WTC11 (cell line): ENCODE data around the gene CCNG2. TPM values are rescaled to one million over a fixed set of nuclear protein-coding genes. Genes with fewer than 3 reads are reported as not detected.

Experiments
- ATAC-seq: fragments of 200-7000 bp; cut with Tn5 transposase; 2 replicates; pipeline ENCODE4 v1.10.0; 2021; ENCODE audit warnings: mild to moderate bottlenecking, moderate library complexity
- CTCF ChIA-PET: fragments of 300-600 bp; sonication (Branson Sonifier 250); formaldehyde crosslinking; loops from one replicate; lab custom pipeline; 2021; ENCODE audit warnings: antibody characterized with exemption; lab: Charles Lee
- POLR2A ChIA-PET: fragments of 350-600 bp; sonication (Branson Sonifier 250); formaldehyde crosslinking; loops from one replicate; lab custom pipeline; 2021; ENCODE audit warnings: antibody characterized with exemption; lab: Charles Lee
- DNase-seq: peaks from one replicate; pipeline ENCODE4 v3.0.0; 2021; ENCODE audit warnings: low spot score
- H3K27ac Mint-ChIP-seq: 2 replicates; pipeline ENCODE4 v1.8.0; 2021; ENCODE audit warnings: mixed read lengths
- H3K27me3 Mint-ChIP-seq: 2 replicates; pipeline ENCODE4 v1.8.0; 2021; ENCODE audit warnings: low read depth, mild to moderate bottlenecking, moderate library complexity, mixed read lengths
- H3K36me3 Mint-ChIP-seq: 2 replicates; pipeline ENCODE4 v1.8.0; 2021; ENCODE audit warnings: mixed read lengths
- H3K4me1 Mint-ChIP-seq: 2 replicates; pipeline ENCODE4 v1.8.0; 2022; ENCODE audit warnings: mixed read lengths
- H3K4me3 Mint-ChIP-seq: 2 replicates; pipeline ENCODE4 v1.8.0; 2021; ENCODE audit warnings: mild to moderate bottlenecking, moderate library complexity, mixed read lengths
- H3K9me3 Mint-ChIP-seq: 2 replicates; pipeline ENCODE4 v1.8.0; 2021; ENCODE audit warnings: mixed read lengths
- CDX4 ChIP-seq: fragments of 250-450 bp; sonication (Bioruptor Pico); IDR thresholded peaks from 2 replicates; pipeline ENCODE4 v1.9.0; 2021; ENCODE audit warnings: moderate library complexity, mild to moderate bottlenecking, inconsistent platforms, borderline replicate concordance
- CREM ChIP-seq: sonication (generic); formaldehyde crosslinking; IDR thresholded peaks from 2 replicates; pipeline ENCODE4 v1.8.1; 2022; ENCODE audit warnings: mild to moderate bottlenecking, missing genetic modification reagents, moderate library complexity
- E2F5 ChIP-seq: sonication (generic); formaldehyde crosslinking; IDR thresholded peaks from 2 replicates; pipeline ENCODE4 v1.8.1; 2022; ENCODE audit warnings: mild to moderate bottlenecking, moderate library complexity, missing genetic modification reagents
- ERG ChIP-seq: fragments of 250-450 bp; sonication (Bioruptor Pico); IDR thresholded peaks from 2 replicates; pipeline ENCODE4 v1.8.0; 2021; ENCODE audit warnings: mild to moderate bottlenecking
- ESRRA ChIP-seq: sonication (generic); formaldehyde crosslinking; IDR thresholded peaks from 2 replicates; pipeline ENCODE4 v1.8.1; 2022; ENCODE audit warnings: mild to moderate bottlenecking, missing genetic modification reagents, borderline replicate concordance
- HMGXB4 ChIP-seq: sonication (generic); formaldehyde crosslinking; IDR thresholded peaks from 2 replicates; pipeline ENCODE4 v1.8.1; 2023; ENCODE audit warnings: mild to moderate bottlenecking, moderate library complexity, missing genetic modification reagents
- PREB ChIP-seq: sonication (generic); formaldehyde crosslinking; IDR thresholded peaks from 2 replicates; pipeline ENCODE4 v1.8.1; 2022; ENCODE audit warnings: mild to moderate bottlenecking, missing genetic modification reagents, moderate library complexity, borderline replicate concordance
- TCF7 ChIP-seq: sonication (generic); formaldehyde crosslinking; IDR thresholded peaks from 2 replicates; pipeline ENCODE4 v1.8.0; 2022; ENCODE audit warnings: mild to moderate bottlenecking, low read depth, missing genetic modification reagents, moderate library complexity
- TEAD1 ChIP-seq: sonication (generic); formaldehyde crosslinking; IDR thresholded peaks from 2 replicates; pipeline ENCODE4 v1.8.0; 2022; ENCODE audit warnings: mild to moderate bottlenecking, missing genetic modification reagents
- ZBTB21 ChIP-seq: sonication (generic); formaldehyde crosslinking; IDR thresholded peaks from 2 replicates; pipeline ENCODE4 v1.8.1; 2023; ENCODE audit warnings: mild to moderate bottlenecking, missing genetic modification reagents, borderline replicate concordance
- ZNF263 ChIP-seq: sonication (generic); formaldehyde crosslinking; IDR thresholded peaks from 2 replicates; pipeline ENCODE4 v1.8.1; 2022; ENCODE audit warnings: low read depth, mild to moderate bottlenecking, moderate library complexity, missing genetic modification reagents
- ZNF281 ChIP-seq: sonication (generic); formaldehyde crosslinking; IDR thresholded peaks from 2 replicates; pipeline ENCODE4 v1.8.0; 2023; ENCODE audit warnings: mild to moderate bottlenecking, missing genetic modification reagents
- ZNF317 ChIP-seq: sonication (generic); formaldehyde crosslinking; IDR thresholded peaks from 2 replicates; pipeline ENCODE4 v1.8.1; 2023; ENCODE audit warnings: low read depth, mild to moderate bottlenecking, moderate library complexity, missing genetic modification reagents, borderline replicate concordance
- ZNF416 ChIP-seq: fragments of 250-450 bp; sonication (Bioruptor Pico); IDR thresholded peaks from 2 replicates; pipeline ENCODE4 v1.9.0; 2021; ENCODE audit warnings: mild to moderate bottlenecking, inconsistent platforms
- ZNF423 ChIP-seq: fragments of 250-450 bp; sonication (Bioruptor Pico); IDR thresholded peaks from 2 replicates; pipeline ENCODE4 v2.1.2; 2022; ENCODE audit warnings: mild to moderate bottlenecking, moderate library complexity
- total RNA-seq: library from RNA; stranded (reverse); gene quantifications from 3 replicates; pipeline ENCODE4 v1.2.3, GENCODE V29; 2021

Gene CCNG2
- total RNA-seq, 1 experiment from 2014 or later = 18.9 TPM

GRCh38 chr4:77121736-77122240 lies 35.2 kb upstream of the CCNG2 start:
- CTCF ChIA-PET = interaction anchor here (1.2 to 3.7 kb wide), 8 partner anchors 10 to 82 kb away, joined by 3 to 34 read pairs (median 5); no protein-coding TSS in a partner anchor
- no peak for TF ChIP-seq HMGXB4 (CRISPR knock-in tag)
- TF ChIP-seq ZBTB21 (CRISPR knock-in tag) = no peak
- no peak for TF ChIP-seq PREB
- no peak for TF ChIP-seq ESRRA
- no peak for TF ChIP-seq ZNF416
- no peak for TF ChIP-seq TEAD1 (CRISPR knock-in tag)
- no peak for TF ChIP-seq E2F5 (CRISPR knock-in tag)
- TF ChIP-seq ZNF263 (CRISPR knock-in tag) = no peak
- TF ChIP-seq ZNF317 (CRISPR knock-in tag) = no peak
- TF ChIP-seq TCF7 (CRISPR knock-in tag) = no peak
- Mint-ChIP-seq H3K36me3 (no peaks in the 10 kb centered on the region), H3K4me1 (peaks cover 33% of the 10 kb centered on the region), H3K9me3 (0 out of 2 replicates have a peak, but pooled peaks cover 4% of the 10 kb centered on the region), H3K27ac (no peak overlapping the region), H3K4me3 (no peak overlapping the region), H3K27me3 (peaks cover 3% of the 10 kb centered on the region)
- POLR2A ChIA-PET = interaction anchor here (1.0 kb wide), 1 partner anchor 45 kb away, joined by 3 read pairs; no protein-coding TSS in a partner anchor
- DNase-seq (no peak), ATAC-seq (no peak)

GRCh38 chr4:77122656-77123055 lies 34.4 kb upstream of the CCNG2 start:
- H3K4me3 Mint-ChIP-seq = no peak overlapping the region
- CTCF ChIA-PET = interaction anchor here (1.2 to 3.7 kb wide), 2 partner anchors 10 to 81 kb away, joined by 4 to 34 read pairs; no protein-coding TSS in a partner anchor

More at GRCh38 chr4:77122656-77123055, 34.4 kb upstream of the CCNG2 start:
- POLR2A ChIA-PET = interaction anchor here (0.6 kb wide), 1 partner anchor 804 kb away, joined by 3 read pairs; no protein-coding TSS in a partner anchor
- H3K36me3 Mint-ChIP-seq = no peaks in the 10 kb centered on the region
- no peak for TF ChIP-seq ERG
- TF ChIP-seq CDX4 = no peak
- TF ChIP-seq CREM (CRISPR knock-in tag) = no peak
- no peak for TF ChIP-seq ZNF423 (CRISPR knock-in tag)
- TF ChIP-seq ZNF281 (CRISPR knock-in tag) = no peak
- H3K4me1 Mint-ChIP-seq = peaks cover 33% of the 10 kb centered on the region
- H3K27ac Mint-ChIP-seq = no peak overlapping the region
- H3K9me3 Mint-ChIP-seq = 0 out of 2 replicates have a peak, but pooled peaks cover 4% of the 10 kb centered on the region
- ATAC-seq (no peak), DNase-seq (no peak)
- H3K27me3 Mint-ChIP-seq = peaks cover 3% of the 10 kb centered on the region; the same call in 1 of the 2 replicates
